T-helper 1 cell treated with Interleukin-12 subunit alpha and Interleukin-12 subunit beta and Interleukin-4 antibody, amounts not matched to agents 30 μg/mL and 1 μg/mL, for 36 hours (primary cell): ENCODE measurements around the gene CRTAC1.

ENCODE experiments used
- H3K27ac Mint-ChIP-seq: one replicate; pipeline ENCODE4 v1.8.0; 2021; ENCODE audit warnings: mild to moderate bottlenecking, mixed read lengths
- H3K27me3 Mint-ChIP-seq: one replicate; pipeline ENCODE4 v1.8.0; 2021; ENCODE audit warnings: low read depth, mixed read lengths
- H3K36me3 Mint-ChIP-seq: one replicate; pipeline ENCODE4 v1.8.0; 2021; ENCODE audit warnings: low read depth, mixed read lengths
- H3K4me1 Mint-ChIP-seq: one replicate; pipeline ENCODE4 v1.8.0; 2021; ENCODE audit warnings: low read depth, mixed read lengths
- H3K4me3 Mint-ChIP-seq: one replicate; pipeline ENCODE4 v1.8.0; 2021; ENCODE audit warnings: mild to moderate bottlenecking, moderate library complexity, mixed read lengths
- H3K9me3 Mint-ChIP-seq: one replicate; pipeline ENCODE4 v1.8.0; 2021; ENCODE audit warnings: mixed read lengths

The CRTAC1 gene

DNA sequence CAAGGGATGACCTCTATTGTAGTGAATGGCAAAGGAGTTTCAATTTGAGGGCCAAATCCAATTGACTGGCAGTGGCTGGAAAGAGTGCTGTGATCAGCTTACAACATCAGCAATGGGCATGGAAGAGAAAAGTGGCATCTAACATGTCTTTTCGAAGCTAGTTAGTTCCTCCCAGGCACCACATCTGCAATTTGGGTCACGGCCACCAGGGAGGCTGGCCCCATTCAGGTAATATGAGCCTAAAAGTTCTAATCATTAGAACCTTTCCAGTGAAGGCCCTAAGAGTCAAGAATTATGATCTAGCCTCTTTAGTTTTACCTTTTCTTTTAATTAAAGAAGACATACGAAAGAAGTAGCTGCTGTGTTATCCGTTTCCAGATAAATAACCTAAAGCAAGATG, 17.3 kb downstream of the CRTAC1 start:
- no peaks in the 10 kb centered on the region for H3K4me1 Mint-ChIP-seq
- no peaks in the 10 kb centered on the region for H3K36me3 Mint-ChIP-seq
- H3K9me3 Mint-ChIP-seq, result no peaks in the 10 kb centered on the region
- H3K27me3 Mint-ChIP-seq, result peaks cover 8% of the 10 kb centered on the region
- H3K27ac Mint-ChIP-seq, result no peak overlapping the region
- no peak overlapping the region for H3K4me3 Mint-ChIP-seq

DNA sequence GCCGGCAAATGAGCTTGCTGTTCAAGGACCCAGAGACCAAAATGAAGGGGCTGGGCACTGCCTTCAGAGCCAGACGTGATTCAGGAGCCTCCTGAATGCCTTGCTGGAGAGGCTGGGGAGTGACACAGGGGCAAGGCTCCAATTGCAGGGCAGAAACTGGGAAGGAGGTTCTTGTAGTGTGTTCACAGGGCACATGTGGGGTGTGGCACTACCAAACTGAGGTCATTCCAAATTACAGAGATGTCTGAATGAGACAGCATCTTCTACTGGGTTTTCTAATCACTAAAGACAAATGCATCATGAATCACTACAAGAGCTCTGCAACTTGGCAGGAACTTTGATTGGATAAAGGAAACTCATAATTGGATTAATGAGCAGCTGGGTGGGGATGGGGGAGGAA, 17.8 kb downstream of the CRTAC1 start:
- Mint-ChIP-seq H3K9me3 (no peaks in the 10 kb centered on the region), H3K4me3 (no peak overlapping the region), H3K36me3 (no peaks in the 10 kb centered on the region), H3K27me3 (peaks cover 9% of the 10 kb centered on the region), H3K4me1 (no peaks in the 10 kb centered on the region), H3K27ac (no peak overlapping the region)

GRCh38 chr10:98010939-98011685, 19.3 kb downstream of the CRTAC1 start:
- H3K27me3 Mint-ChIP-seq, result peaks cover 12% of the 10 kb centered on the region
- no peak overlapping the region for H3K4me3 Mint-ChIP-seq

GRCh38 chr10:98006266-98006665, 24.2 kb downstream of the CRTAC1 start:
- Mint-ChIP-seq H3K27me3 (peaks cover 12% of the 10 kb centered on the region), H3K4me1 (no peaks in the 10 kb centered on the region), H3K27ac (no peak overlapping the region), H3K4me3 (no peak overlapping the region), H3K36me3 (no peaks in the 10 kb centered on the region), H3K9me3 (no peaks in the 10 kb centered on the region)

More at GRCh38 chr10:98010939-98011685, 19.3 kb downstream of the CRTAC1 start:
- Mint-ChIP-seq H3K27ac (no peak overlapping the region), H3K4me1 (no peaks in the 10 kb centered on the region), H3K9me3 (no peaks in the 10 kb centered on the region), H3K36me3 (no peaks in the 10 kb centered on the region)

- no peaks in the 10 kb centered on the region for H3K4me1 Mint-ChIP-seq
- H3K27me3 Mint-ChIP-seq, result peaks cover 5% of the 10 kb centered on the region
- H3K27ac Mint-ChIP-seq, result no peak overlapping the region
- no peaks in the 10 kb centered on the region for H3K36me3 Mint-ChIP-seq
- H3K4me3 Mint-ChIP-seq, result no peak overlapping the region
- peaks cover 4% of the 10 kb centered on the region for H3K9me3 Mint-ChIP-seq
Measured at GRCh38 chr10:98001736-98002135, 28.7 kb downstream of the CRTAC1 start.

DNA sequence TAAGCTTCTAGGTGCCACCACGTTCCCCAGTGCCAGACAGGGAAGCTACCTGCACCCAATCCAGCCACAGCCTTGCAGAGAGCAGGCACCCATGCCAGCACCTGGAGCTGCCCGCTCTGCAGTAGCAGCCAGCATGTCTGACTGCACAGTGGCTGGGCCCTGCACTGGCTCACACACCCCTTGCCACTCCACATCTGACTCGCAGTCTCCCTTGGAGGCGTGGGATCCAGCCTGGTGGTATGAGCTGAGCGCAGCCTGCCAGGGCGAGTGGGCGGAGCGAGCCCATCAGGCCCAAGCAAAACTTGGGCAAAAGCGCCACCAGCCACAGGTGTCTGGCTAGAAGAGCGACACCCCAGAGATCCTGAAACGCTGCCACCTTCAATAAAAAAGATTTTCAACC, 30.1 kb downstream of the CRTAC1 start:
- peaks cover 4% of the 10 kb centered on the region for H3K9me3 Mint-ChIP-seq
- H3K4me3 Mint-ChIP-seq, result no peak overlapping the region
- no peaks in the 10 kb centered on the region for H3K4me1 Mint-ChIP-seq
- no peak overlapping the region for H3K27ac Mint-ChIP-seq
- H3K36me3 Mint-ChIP-seq, result no peaks in the 10 kb centered on the region
- no peaks in the 10 kb centered on the region for H3K27me3 Mint-ChIP-seq

- H3K9me3 Mint-ChIP-seq, result peaks cover 4% of the 10 kb centered on the region
- H3K4me1 Mint-ChIP-seq, result no peaks in the 10 kb centered on the region
- no peak overlapping the region for H3K4me3 Mint-ChIP-seq
- H3K27me3 Mint-ChIP-seq, result no peaks in the 10 kb centered on the region
- no peaks in the 10 kb centered on the region for H3K36me3 Mint-ChIP-seq
- no peak overlapping the region for H3K27ac Mint-ChIP-seq
Measured at GRCh38 chr10:97999923-98000248, 30.5 kb downstream of the CRTAC1 start.

- Mint-ChIP-seq H3K27ac (no peak overlapping the region), H3K36me3 (no peaks in the 10 kb centered on the region), H3K4me3 (no peak overlapping the region), H3K27me3 (no peaks in the 10 kb centered on the region), H3K4me1 (no peaks in the 10 kb centered on the region), H3K9me3 (peaks cover 4% of the 10 kb centered on the region)
Measured at GRCh38 chr10:97999066-97999922, 31.1 kb downstream of the CRTAC1 start.

DNA sequence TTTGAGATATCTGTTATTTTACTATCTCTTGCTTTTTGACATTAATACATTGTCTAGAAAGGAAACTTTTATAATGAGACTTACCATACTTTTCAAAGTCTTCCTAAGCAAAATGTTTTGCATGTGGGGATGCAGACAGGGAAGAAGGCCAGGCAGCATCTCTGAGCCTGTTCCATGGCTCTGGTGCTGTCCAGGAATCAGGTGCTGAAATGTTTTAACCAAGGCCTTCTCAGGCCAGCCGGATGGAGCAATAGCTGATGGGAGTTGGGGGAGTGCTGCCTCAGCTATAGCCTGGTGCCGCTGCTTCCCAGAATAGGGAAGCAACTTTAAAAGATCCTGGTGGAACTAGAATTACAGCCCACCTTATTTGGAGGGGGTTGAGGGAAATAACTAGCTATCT, 38.5 kb downstream of the CRTAC1 start:
- H3K9me3 Mint-ChIP-seq, result no peaks in the 10 kb centered on the region
- no peaks in the 10 kb centered on the region for H3K36me3 Mint-ChIP-seq
- H3K27me3 Mint-ChIP-seq, result no peaks in the 10 kb centered on the region
- H3K4me1 Mint-ChIP-seq, result no peaks in the 10 kb centered on the region
- H3K4me3 Mint-ChIP-seq, result no peak overlapping the region
- no peak overlapping the region for H3K27ac Mint-ChIP-seq

GRCh38 chr10:97981816-97982215, 48.6 kb downstream of the CRTAC1 start:
- H3K36me3 Mint-ChIP-seq, result no peaks in the 10 kb centered on the region
- H3K4me3 Mint-ChIP-seq, result no peak overlapping the region
- H3K4me1 Mint-ChIP-seq, result no peaks in the 10 kb centered on the region
- no peaks in the 10 kb centered on the region for H3K9me3 Mint-ChIP-seq
- H3K27me3 Mint-ChIP-seq, result peaks cover 16% of the 10 kb centered on the region
- H3K27ac Mint-ChIP-seq, result no peak overlapping the region

GRCh38 chr10:97977673-97978072, 52.7 kb downstream of the CRTAC1 start:
- peaks cover 35% of the 10 kb centered on the region for H3K27me3 Mint-ChIP-seq
- no peaks in the 10 kb centered on the region for H3K4me1 Mint-ChIP-seq
- no peak overlapping the region for H3K4me3 Mint-ChIP-seq
- no peak overlapping the region for H3K27ac Mint-ChIP-seq
- H3K9me3 Mint-ChIP-seq, result no peaks in the 10 kb centered on the region
- H3K36me3 Mint-ChIP-seq, result no peaks in the 10 kb centered on the region

DNA sequence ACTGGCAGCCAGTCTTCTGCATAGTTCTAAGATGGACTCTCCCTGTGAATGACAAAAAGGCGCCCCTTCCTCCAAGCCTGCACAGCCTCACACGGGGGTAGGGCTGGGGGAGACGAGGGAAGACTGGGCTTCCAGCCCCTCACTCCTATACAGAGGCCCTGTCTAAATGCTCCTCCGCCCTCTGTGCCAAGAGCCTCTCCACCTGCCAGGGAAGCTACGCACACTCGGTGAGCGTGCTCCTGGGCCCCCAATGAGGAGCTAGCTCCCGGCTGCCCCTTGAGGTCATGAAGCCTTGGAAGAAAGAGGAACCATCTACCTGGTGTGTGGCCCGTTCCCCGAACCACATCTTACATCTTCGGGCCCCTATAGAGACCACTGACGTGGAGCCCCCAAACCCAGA, 54.8 kb downstream of the CRTAC1 start:
- H3K9me3 Mint-ChIP-seq, result no peaks in the 10 kb centered on the region
- no peaks in the 10 kb centered on the region for H3K36me3 Mint-ChIP-seq
- H3K4me3 Mint-ChIP-seq, result no peak overlapping the region
- peaks cover 38% of the 10 kb centered on the region for H3K27me3 Mint-ChIP-seq
- H3K27ac Mint-ChIP-seq, result no peak overlapping the region
- H3K4me1 Mint-ChIP-seq, result no peaks in the 10 kb centered on the region

DNA sequence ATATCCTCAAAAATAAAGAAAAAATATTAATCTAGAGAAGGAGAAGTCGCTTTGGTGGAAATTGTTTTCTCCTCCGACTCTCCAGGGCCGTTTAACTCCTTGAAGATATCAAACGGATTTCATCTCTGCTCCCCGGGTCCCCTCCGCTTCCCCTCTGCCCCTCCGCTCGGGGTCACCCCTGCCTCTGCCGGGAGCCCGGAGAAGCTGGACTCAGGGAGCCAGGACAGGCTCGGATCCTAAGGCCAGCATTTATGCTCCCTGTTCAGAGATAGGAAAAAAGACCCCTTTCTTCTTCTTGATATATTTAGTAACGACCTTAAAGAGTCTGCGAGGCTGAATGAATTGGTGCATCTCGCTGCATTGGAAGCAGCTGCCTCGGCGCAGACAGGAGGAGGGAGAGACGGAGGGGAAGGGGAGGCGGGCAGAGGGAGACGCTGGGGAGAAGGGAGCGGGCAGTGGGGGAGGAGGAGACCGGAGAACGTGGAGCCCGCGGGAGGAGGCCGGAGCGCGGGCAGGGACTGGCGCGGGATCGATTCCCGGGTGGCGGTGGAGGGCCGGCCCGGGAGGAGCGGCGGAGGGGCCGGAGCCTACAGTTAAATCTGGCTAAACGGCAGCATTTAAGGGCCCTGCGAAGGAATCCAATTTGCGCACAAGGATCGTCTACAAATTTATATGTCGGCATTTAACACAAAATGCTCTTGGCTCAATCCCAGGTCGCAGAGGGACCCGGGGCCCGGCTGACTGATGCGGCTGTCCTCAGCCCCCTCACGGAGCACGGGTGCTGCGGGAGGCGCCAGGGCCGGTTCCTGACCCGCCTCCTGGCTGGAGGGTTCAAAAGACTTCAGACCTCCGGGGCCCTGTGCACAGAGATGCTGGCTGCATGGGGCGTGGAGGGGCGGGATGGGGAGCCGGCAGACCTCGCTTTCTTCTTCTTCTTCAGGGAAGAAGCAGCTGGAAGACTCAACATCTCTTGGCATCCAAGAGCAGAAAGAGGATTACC, 55.6 kb downstream of the CRTAC1 start:
- H3K27me3 Mint-ChIP-seq, result peaks cover 40% of the 10 kb centered on the region
- no peak overlapping the region for H3K27ac Mint-ChIP-seq
- no peaks in the 10 kb centered on the region for H3K4me1 Mint-ChIP-seq
- H3K36me3 Mint-ChIP-seq, result no peaks in the 10 kb centered on the region
- H3K9me3 Mint-ChIP-seq, result no peaks in the 10 kb centered on the region
- no peak overlapping the region for H3K4me3 Mint-ChIP-seq

DNA sequence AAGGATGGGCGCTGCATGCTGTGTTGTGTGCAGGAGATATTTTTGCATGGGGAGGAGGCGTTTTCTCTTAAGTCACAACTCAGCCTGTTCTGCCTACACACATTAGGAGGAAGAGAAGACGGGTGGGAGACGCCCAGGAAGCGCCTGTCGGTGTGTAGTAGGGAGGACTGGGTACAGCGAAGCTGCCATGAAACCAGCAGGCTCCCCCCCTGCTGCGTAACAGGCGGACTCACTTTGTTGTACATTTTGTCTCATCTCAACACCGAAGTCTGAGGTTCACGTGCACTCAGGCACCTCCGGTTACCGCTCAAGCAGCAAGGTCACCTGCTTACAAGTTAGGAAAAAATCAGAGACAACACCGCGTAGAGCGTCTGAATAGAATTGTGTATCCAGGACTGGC, 56.3 kb downstream of the CRTAC1 start:
- Mint-ChIP-seq H3K27ac (no peak overlapping the region), H3K27me3 (peaks cover 40% of the 10 kb centered on the region), H3K4me3 (no peak overlapping the region), H3K36me3 (no peaks in the 10 kb centered on the region), H3K9me3 (no peaks in the 10 kb centered on the region), H3K4me1 (no peaks in the 10 kb centered on the region)
